GM12801 (cell line): Measurements from ENCODE around the gene TARP.

Experiments
- CTCF ChIP-seq: IDR thresholded peaks from one replicate; pipeline ENCODE4 v1.5.1; 2011; ENCODE audit warnings: control low read depth; ENCODE audit not compliant: insufficient read length; ENCODE audit errors: extremely low read depth

Gene TARP

GRCh38 chr7:38242814-38243213, 30.6 kb downstream of the TARP start:
- no peak for TF ChIP-seq CTCF

GRCh38 chr7:38241071-38241470, 32.4 kb downstream of the TARP start:
- no peak for TF ChIP-seq CTCF

- no peak for TF ChIP-seq CTCF
Observed at GRCh38 chr7:38235606-38236005, 37.8 kb downstream of the TARP start.

GRCh38 chr7:38232502-38233366, 40.7 kb downstream of the TARP start:
- no peak for TF ChIP-seq CTCF

- no peak for TF ChIP-seq CTCF
Observed at GRCh38 chr7:38229884-38230642, 43.4 kb downstream of the TARP start.

GRCh38 chr7:38229386-38229785, 44.0 kb downstream of the TARP start:
- TF ChIP-seq CTCF, result no peak

- TF ChIP-seq CTCF, result no peak
Observed at GRCh38 chr7:38224392-38224791, 49.0 kb downstream of the TARP start.
